ENCODE data around the gene SYNJ2BP. TPM values are rescaled to one million over a fixed set of nuclear protein-coding genes. Genes with fewer than 3 reads are reported as not detected.
A peak's percentile ranks its signal among the peaks of the same experiment; 100 is the strongest.

Gene SYNJ2BP
- total and polyA plus RNA-seq, 2 of the 13 experiments (the other 11 are each of a cell fraction or from before 2014, with no cell fraction given), result 18.1 to 28.6 TPM

DNA sequence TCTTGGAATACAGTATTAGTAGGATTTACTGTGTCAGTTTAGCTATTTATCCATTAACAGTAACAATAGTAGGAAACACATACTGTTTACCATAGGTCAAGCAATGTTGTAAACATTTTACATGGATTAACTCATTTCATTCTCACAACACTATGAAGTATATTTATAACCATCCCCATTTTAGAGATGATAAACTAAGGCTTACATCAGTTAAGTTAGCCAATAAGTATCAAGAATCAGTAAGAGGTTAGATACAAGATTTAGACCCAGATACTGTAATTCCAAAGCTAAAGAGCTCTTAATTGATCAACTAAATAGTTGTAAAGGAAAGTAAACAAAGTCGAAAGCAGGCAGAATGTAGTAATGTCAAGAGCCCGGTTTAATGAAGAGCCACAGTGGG is 1.1 kb downstream of the SYNJ2BP start:
- H3K27ac ChIP-seq (ENCODE audit: extremely low read length, insufficient read depth, low read length), result no peak overlapping the region
- FAIRE-seq (no peak), DNase-seq (ENCODE audit: low spot score) (no peak), ATAC-seq (no peak)
- H3K9me3 ChIP-seq (ENCODE audit: low read length), result no peaks in the 10 kb centered on the region
- in situ Hi-C loops (cut with HindIII; ENCODE audit: extremely low pct_ligation_motif_present, low pct_unique_long_range_greater_than_20kb), result no loop called here
- POLR2A ChIA-PET, result no interaction called here
- peak overlapping the region; percentile 81 for H3K4me2 ChIP-seq (ENCODE audit: low read depth, low read length)
- peaks cover 37% of the 10 kb centered on the region for H3K4me1 ChIP-seq (ENCODE audit: insufficient read depth, low read length)
- CTCF ChIA-PET (ENCODE audit: low intra/inter-chr PET ratio, low total read pairs), result no interaction called here
- H4K20me1 ChIP-seq (ENCODE audit: insufficient read depth, low read length), result no peaks in the 10 kb centered on the region
- 5% methylated on average over 2 of the region's 2 CpGs for WGBS (ENCODE audit: low lambda C conversion rate)
- 0 out of 5 replicates have a peak, but pooled peaks cover 1 to 8% of the 10 kb centered on the region in 2 experiments for H3K36me3 ChIP-seq (replicated peaks in 1 of 2; ENCODE audit: control insufficient read depth in 1 of 2, insufficient read depth in 2 of 2, low read length in 2 of 2)
- H3K9ac ChIP-seq (ENCODE audit: insufficient read depth, low read depth, low read length), result peak overlapping the region; percentile 78; the same call in 1 of the 2 replicates
- no peak overlapping the region for H2AFZ ChIP-seq (ENCODE audit: low read length)
- H3K79me2 ChIP-seq (ENCODE audit: insufficient read depth, low read length), result peaks cover 21% of the 10 kb centered on the region
- TF ChIP-seq RCOR2 (CRISPR knock-in tag; IDR thresholded peaks at IDR 0.05) (no peak), ZNF781 (CRISPR knock-in tag; IDR thresholded peaks at IDR 0.05; ENCODE audit: borderline replicate concordance, not compliant biosample characterization) (no peak), ZNF629 (CRISPR knock-in tag; conservative IDR thresholded peaks at IDR 0.05) (peak; percentile 82), NR2F6 (IDR thresholded peaks at IDR 0.05) (no peak), NR2F6 (CRISPR knock-in tag; IDR thresholded peaks at IDR 0.05) (no peak)
- TF ChIP-seq, protein P1, sequence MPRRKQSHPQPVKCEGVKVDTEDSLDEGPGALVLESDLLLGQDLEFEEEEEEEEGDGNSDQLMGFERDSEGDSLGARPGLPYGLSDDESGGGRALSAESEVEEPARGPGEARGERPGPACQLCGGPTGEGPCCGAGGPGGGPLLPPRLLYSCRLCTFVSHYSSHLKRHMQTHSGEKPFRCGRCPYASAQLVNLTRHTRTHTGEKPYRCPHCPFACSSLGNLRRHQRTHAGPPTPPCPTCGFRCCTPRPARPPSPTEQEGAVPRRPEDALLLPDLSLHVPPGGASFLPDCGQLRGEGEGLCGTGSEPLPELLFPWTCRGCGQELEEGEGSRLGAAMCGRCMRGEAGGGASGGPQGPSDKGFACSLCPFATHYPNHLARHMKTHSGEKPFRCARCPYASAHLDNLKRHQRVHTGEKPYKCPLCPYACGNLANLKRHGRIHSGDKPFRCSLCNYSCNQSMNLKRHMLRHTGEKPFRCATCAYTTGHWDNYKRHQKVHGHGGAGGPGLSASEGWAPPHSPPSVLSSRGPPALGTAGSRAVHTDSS (CRISPR knock-in tag; conservative IDR thresholded peaks at IDR 0.05), result no peak
- H3K27me3 ChIP-seq (ENCODE audit: control insufficient read depth in 1 of 2, insufficient read depth in 2 of 2, low read length in 2 of 2), result no peaks in the 10 kb centered on the region; a peak in 2 of 5 replicates
- intact Hi-C loops (cut with micrococcal nuclease; ENCODE audit: unreplicated experiment), result no loop called here
- BruUV-seq (replicated peaks), result no TSS peak
- H3K4me3 ChIP-seq (replicated peaks in 1 of 3; ENCODE audit: insufficient read depth in 1 of 3, low read depth in 2 of 3, low read length in 3 of 3), result peak overlapping the region; percentile 79 to 83 (median 81); a peak in 5 of 6 replicates

DNA sequence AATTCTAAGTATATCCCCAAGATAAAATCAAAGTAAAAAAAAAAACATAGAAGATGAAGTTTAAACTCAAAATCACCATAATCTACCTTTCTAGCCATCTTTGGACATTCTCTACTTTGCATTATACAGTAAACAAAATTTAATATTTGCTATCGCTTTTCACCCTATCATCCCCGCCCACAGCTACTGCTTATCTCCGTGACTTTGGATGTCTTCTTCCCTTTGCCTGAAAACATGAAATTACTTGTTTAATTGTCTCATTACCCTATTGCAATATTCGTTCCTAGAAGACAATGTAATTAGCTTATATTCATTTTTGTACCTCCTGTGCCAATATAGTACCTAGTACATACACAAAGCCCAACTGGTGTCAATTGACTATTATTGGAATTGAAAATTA is 9.3 kb downstream of the SYNJ2BP start:
- BruUV-seq (replicated peaks), result no TSS peak
- Histone ChIP-seq H2AFZ (ENCODE audit: low read length) (no peak overlapping the region), H4K20me1 (ENCODE audit: insufficient read depth, low read length) (no peaks in the 10 kb centered on the region), H3K27me3 (ENCODE audit: control insufficient read depth in 1 of 2, insufficient read depth in 2 of 2, low read length in 2 of 2) (no peaks in the 10 kb centered on the region; a peak in 1 of 5 replicates), H3K36me3 (replicated peaks in 1 of 2; ENCODE audit: control insufficient read depth in 1 of 2, insufficient read depth in 2 of 2, low read length in 2 of 2) (peaks cover 1 to 6% of the 10 kb centered on the region in 2 experiments; a peak in 1 of 5 replicates), H3K4me2 (ENCODE audit: low read depth, low read length) (no peak overlapping the region), H3K9me3 (ENCODE audit: low read length) (peaks cover 6% of the 10 kb centered on the region), H3K9ac (ENCODE audit: insufficient read depth, low read depth, low read length) (no peak overlapping the region), H3K27ac (ENCODE audit: extremely low read length, insufficient read depth, low read length) (no peak overlapping the region), H3K79me2 (ENCODE audit: insufficient read depth, low read length) (peaks cover 13% of the 10 kb centered on the region), H3K4me3 (replicated peaks in 1 of 3; ENCODE audit: insufficient read depth in 1 of 3, low read depth in 2 of 3, low read length in 3 of 3) (no peak overlapping the region), H3K4me1 (ENCODE audit: insufficient read depth, low read length) (peaks cover 8% of the 10 kb centered on the region)
- 97% methylated on average over 4 of the region's 4 CpGs for WGBS (ENCODE audit: low lambda C conversion rate)
- no peak for DNase-seq (ENCODE audit: low spot score)
- ATAC-seq, result no peak
- ChIA-PET POLR2A (no interaction called here), CTCF (ENCODE audit: low intra/inter-chr PET ratio, low total read pairs) (no interaction called here)
- in situ Hi-C loops (cut with HindIII; ENCODE audit: extremely low pct_ligation_motif_present, low pct_unique_long_range_greater_than_20kb), result no loop called here
- FAIRE-seq, result no peak
- intact Hi-C loops (cut with micrococcal nuclease; ENCODE audit: unreplicated experiment), result no loop called here
- TF ChIP-seq, protein P2, sequence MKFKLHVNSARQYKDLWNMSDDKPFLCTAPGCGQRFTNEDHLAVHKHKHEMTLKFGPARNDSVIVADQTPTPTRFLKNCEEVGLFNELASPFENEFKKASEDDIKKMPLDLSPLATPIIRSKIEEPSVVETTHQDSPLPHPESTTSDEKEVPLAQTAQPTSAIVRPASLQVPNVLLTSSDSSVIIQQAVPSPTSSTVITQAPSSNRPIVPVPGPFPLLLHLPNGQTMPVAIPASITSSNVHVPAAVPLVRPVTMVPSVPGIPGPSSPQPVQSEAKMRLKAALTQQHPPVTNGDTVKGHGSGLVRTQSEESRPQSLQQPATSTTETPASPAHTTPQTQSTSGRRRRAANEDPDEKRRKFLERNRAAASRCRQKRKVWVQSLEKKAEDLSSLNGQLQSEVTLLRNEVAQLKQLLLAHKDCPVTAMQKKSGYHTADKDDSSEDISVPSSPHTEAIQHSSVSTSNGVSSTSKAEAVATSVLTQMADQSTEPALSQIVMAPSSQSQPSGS (CRISPR knock-in tag; IDR thresholded peaks at IDR 0.05), result no peak
- TF ChIP-seq, protein P3, sequence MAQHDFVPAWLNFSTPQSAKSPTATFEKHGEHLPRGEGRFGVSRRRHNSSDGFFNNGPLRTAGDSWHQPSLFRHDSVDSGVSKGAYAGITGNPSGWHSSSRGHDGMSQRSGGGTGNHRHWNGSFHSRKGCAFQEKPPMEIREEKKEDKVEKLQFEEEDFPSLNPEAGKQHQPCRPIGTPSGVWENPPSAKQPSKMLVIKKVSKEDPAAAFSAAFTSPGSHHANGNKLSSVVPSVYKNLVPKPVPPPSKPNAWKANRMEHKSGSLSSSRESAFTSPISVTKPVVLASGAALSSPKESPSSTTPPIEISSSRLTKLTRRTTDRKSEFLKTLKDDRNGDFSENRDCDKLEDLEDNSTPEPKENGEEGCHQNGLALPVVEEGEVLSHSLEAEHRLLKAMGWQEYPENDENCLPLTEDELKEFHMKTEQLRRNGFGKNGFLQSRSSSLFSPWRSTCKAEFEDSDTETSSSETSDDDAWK (CRISPR knock-in tag; IDR thresholded peaks at IDR 0.05), result no peak
- TF ChIP-seq, protein P4, sequence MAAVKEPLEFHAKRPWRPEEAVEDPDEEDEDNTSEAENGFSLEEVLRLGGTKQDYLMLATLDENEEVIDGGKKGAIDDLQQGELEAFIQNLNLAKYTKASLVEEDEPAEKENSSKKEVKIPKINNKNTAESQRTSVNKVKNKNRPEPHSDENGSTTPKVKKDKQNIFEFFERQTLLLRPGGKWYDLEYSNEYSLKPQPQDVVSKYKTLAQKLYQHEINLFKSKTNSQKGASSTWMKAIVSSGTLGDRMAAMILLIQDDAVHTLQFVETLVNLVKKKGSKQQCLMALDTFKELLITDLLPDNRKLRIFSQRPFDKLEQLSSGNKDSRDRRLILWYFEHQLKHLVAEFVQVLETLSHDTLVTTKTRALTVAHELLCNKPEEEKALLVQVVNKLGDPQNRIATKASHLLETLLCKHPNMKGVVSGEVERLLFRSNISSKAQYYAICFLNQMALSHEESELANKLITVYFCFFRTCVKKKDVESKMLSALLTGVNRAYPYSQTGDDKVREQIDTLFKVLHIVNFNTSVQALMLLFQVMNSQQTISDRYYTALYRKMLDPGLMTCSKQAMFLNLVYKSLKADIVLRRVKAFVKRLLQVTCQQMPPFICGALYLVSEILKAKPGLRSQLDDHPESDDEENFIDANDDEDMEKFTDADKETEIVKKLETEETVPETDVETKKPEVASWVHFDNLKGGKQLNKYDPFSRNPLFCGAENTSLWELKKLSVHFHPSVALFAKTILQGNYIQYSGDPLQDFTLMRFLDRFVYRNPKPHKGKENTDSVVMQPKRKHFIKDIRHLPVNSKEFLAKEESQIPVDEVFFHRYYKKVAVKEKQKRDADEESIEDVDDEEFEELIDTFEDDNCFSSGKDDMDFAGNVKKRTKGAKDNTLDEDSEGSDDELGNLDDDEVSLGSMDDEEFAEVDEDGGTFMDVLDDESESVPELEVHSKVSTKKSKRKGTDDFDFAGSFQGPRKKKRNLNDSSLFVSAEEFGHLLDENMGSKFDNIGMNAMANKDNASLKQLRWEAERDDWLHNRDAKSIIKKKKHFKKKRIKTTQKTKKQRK (IDR thresholded peaks at IDR 0.05; ENCODE audit: low read length), result no peak
- TF ChIP-seq MTF2 (CRISPR knock-in tag; IDR thresholded peaks at IDR 0.05; ENCODE audit: borderline replicate concordance) (no peak), ZNF317 (CRISPR knock-in tag; IDR thresholded peaks at IDR 0.05) (no peak), GZF1 (CRISPR knock-in tag; IDR thresholded peaks at IDR 0.05) (no peak)

All from HepG2 (cell line).